Measurements from ENCODE around the gene DEFB114. TPM values are rescaled to one million over a fixed set of nuclear protein-coding genes. Genes with fewer than 3 reads are reported as not detected.

DEFB114 gene
- total RNA-seq, 1 experiment from 2014 or later, result not detected

- no peaks in the 10 kb centered on the region for H3K27me3 Mint-ChIP-seq (ENCODE audit: low read depth)
- no peak overlapping the region for H2AFZ ChIP-seq (ENCODE audit: low read length)
- H4K91ac ChIP-seq (ENCODE audit: insufficient read length, low read depth, low read length), result no peak overlapping the region
- H4K5ac ChIP-seq (ENCODE audit: insufficient read length, low read depth, low read length), result no peak overlapping the region
- no peak overlapping the region for H3K27ac ChIP-seq (ENCODE audit: insufficient read length, low read depth, low read length)
- H3K18ac ChIP-seq (ENCODE audit: insufficient read length, low read depth, low read length), result no peak overlapping the region
- H3K27me3 ChIP-seq (ENCODE audit: insufficient read depth, low read length), result no peaks in the 10 kb centered on the region
- WGBS (ENCODE audit: extremely low coverage, insufficient read length, low lambda C conversion rate), result no CpG with 5 or more reads among the region's 3 CpGs
- no peak overlapping the region for H3K23ac ChIP-seq (ENCODE audit: insufficient read length, low read depth, low read length)
- H2BK15ac ChIP-seq (ENCODE audit: low read depth, low read length), result no peak overlapping the region
- no peak overlapping the region for H3K4ac ChIP-seq (ENCODE audit: low read depth, low read length)
- no peak overlapping the region for H3K56ac ChIP-seq (ENCODE audit: insufficient read length, low read depth, low read length)
- 0 out of 2 replicates have a peak, but pooled peaks cover 2% of the 10 kb centered on the region for H3K4me1 ChIP-seq (ENCODE audit: insufficient read depth, low read length)
- H4K8ac ChIP-seq (replicated peaks; ENCODE audit: insufficient read length, low read depth, low read length), result no peak overlapping the region
- H2BK5ac ChIP-seq (ENCODE audit: insufficient read length, low read length), result no peak overlapping the region
- H3K27ac Mint-ChIP-seq, result no peak overlapping the region
- no peaks in the 10 kb centered on the region for H3K79me1 ChIP-seq (ENCODE audit: insufficient read depth, low read depth, low read length, poor library complexity, severe bottlenecking)
- no peaks in the 10 kb centered on the region for H3K79me2 ChIP-seq (ENCODE audit: insufficient read depth, low read length)
- H3K36me3 Mint-ChIP-seq (ENCODE audit: insufficient read depth in 1 of 3, low read depth in 3 of 3), result no peaks in the 10 kb centered on the region
- DNase-seq, result no peak
- no peak for TF ChIP-seq CTCF (conservative IDR thresholded peaks at IDR 0.05)
- no peak overlapping the region for H3K14ac ChIP-seq (ENCODE audit: insufficient read depth, low read length)
- H2BK12ac ChIP-seq (ENCODE audit: insufficient read length, low read depth, low read length), result no peak overlapping the region
- no peaks in the 10 kb centered on the region for H3K9me3 Mint-ChIP-seq
- H3K4me1 Mint-ChIP-seq, result peaks cover 6% of the 10 kb centered on the region in 2 experiments; a peak in 3 of 4 replicates
- H3K4me3 Mint-ChIP-seq, result no peak overlapping the region
- H3K23me2 ChIP-seq (ENCODE audit: insufficient read length, low read depth, low read length, poor library complexity, severe bottlenecking), result no peaks in the 10 kb centered on the region
- no peak overlapping the region for H2AK5ac ChIP-seq (ENCODE audit: insufficient read length, low read length)
- H4K20me1 ChIP-seq (ENCODE audit: control insufficient read depth, insufficient read depth, insufficient read length), result no peaks in the 10 kb centered on the region
- H2BK120ac ChIP-seq (ENCODE audit: low read depth, low read length, poor library complexity, severe bottlenecking), result no peak overlapping the region
- H3T11ph ChIP-seq (ENCODE audit: low read length), result no peak overlapping the region
- H2BK20ac ChIP-seq (ENCODE audit: low read depth, low read length, poor library complexity, severe bottlenecking), result no peak overlapping the region
- no peak overlapping the region for H3K9ac ChIP-seq (ENCODE audit: extremely low read depth, insufficient read length, low read length)
- no peak overlapping the region for H3K4me2 ChIP-seq (ENCODE audit: insufficient read depth, insufficient read length, low read length)
- H3K9me3 ChIP-seq (ENCODE audit: control insufficient read depth, low read depth, low read length), result no peaks in the 10 kb centered on the region
Measured at GRCh38 chr6:50003139-50003538, 39.2 kb upstream of the DEFB114 start.

All from H9 (cell line).